ENCODE results near the gene C5orf46.

GRCh38 chr5:147911427-147911826 is 5.1 kb upstream of the C5orf46 start:
- TF ChIP-seq CTCF (conservative IDR thresholded peaks at IDR 0.05; ENCODE audit: low read depth, low read length) (no peak), EZH2phosphoT487 (IDR thresholded peaks at IDR 0.05; ENCODE audit: borderline replicate concordance, low read length) (no peak)

Data from PC-3 (cell line).